ENCODE results near the gene STK16. TPM values are rescaled to one million over a fixed set of nuclear protein-coding genes. Genes with fewer than 3 reads are reported as not detected.

The STK16 gene
- total and polyA plus RNA-seq, 2 of the 13 experiments (the other 11 are each of a cell fraction or from before 2014, with no cell fraction given): 28.0 to 50.9 TPM

DNA sequence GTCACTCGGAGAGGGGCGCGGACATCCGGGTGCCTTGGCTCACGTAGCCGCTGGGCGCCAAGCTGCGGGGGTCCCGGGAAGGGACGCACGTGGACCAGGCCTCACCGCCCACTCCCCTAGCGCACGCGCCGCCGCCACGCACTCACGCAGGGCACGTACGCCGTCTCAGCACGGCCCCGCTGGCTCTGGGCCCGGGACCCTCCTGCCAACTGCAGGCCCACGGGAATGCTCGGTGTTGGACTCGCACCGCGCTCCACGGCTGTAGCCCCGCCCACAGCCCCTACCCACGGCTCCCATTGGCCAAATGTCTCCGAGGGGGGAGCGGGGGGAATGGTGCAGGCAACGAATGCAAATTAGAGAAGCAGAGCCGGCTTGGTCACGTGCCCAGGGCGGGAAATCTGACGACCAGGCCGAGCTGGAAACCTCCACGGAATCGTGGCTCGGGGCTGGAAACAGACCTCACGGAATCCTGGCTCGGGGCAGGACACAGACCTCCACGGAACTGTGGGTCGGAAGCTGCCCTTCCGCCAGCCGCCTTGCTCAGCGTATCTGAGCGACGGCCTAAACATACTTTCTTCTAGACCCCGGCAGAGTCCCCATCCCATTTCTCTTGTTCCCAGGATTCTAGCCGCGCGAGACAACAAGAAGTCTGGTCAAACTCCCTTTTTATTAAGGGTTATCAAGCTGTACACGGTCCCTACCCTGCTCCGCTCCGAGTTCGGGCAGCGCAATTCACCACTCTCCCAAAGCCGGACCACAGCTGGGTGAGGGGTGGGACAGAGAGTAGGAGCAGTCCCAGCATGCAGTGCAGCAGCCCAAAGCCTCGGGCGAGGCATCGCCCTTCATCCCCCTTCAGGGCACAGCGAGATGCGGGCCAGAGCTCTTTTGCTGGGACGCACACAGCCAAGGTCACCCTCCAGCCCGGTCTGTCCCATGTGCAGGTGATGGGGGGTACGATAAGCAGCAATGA is 26.3 kb upstream of the STK16 start, which contains the start of gene ABCB6 (continued):
- peak; percentile 93 for TF ChIP-seq CBFB (CRISPR knock-in tag; IDR thresholded peaks at IDR 0.05)
- TF ChIP-seq ATF1 (CRISPR knock-in tag; IDR thresholded peaks at IDR 0.05): no peak
- TF ChIP-seq RXRB (CRISPR knock-in tag; IDR thresholded peaks at IDR 0.05; ENCODE audit: borderline replicate concordance): peak; percentile 66; the same call in 1 of the 2 replicates
- TF ChIP-seq SMYD3 (CRISPR knock-in tag; IDR thresholded peaks at IDR 0.05): peak; percentile 97
- 0 out of 2 replicates have a peak, but pooled peaks have one; percentile 79 for TF ChIP-seq ZNF484 (CRISPR knock-in tag; IDR thresholded peaks at IDR 0.05; ENCODE audit: borderline replicate concordance, low read depth)
- TF ChIP-seq ZNF605 (CRISPR knock-in tag; IDR thresholded peaks at IDR 0.05): peak; percentile 82; the same call in 1 of the 2 replicates
- peak; percentile 83; the same call in 1 of the 2 replicates for TF ChIP-seq SIN3A (IDR thresholded peaks at IDR 0.05; ENCODE audit: borderline replicate concordance, low read depth, low read length)
- TF ChIP-seq, protein P1, sequence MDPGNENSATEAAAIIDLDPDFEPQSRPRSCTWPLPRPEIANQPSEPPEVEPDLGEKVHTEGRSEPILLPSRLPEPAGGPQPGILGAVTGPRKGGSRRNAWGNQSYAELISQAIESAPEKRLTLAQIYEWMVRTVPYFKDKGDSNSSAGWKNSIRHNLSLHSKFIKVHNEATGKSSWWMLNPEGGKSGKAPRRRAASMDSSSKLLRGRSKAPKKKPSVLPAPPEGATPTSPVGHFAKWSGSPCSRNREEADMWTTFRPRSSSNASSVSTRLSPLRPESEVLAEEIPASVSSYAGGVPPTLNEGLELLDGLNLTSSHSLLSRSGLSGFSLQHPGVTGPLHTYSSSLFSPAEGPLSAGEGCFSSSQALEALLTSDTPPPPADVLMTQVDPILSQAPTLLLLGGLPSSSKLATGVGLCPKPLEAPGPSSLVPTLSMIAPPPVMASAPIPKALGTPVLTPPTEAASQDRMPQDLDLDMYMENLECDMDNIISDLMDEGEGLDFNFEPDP (CRISPR knock-in tag; conservative IDR thresholded peaks at IDR 0.05): peak; percentile 99
- TF ChIP-seq, protein P2, sequence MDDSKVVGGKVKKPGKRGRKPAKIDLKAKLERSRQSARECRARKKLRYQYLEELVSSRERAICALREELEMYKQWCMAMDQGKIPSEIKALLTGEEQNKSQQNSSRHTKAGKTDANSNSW (CRISPR knock-in tag; IDR thresholded peaks at IDR 0.05; ENCODE audit: borderline replicate concordance): no peak
- TF ChIP-seq SP1 (IDR thresholded peaks at IDR 0.05): no peak
- TF ChIP-seq SP1 (CRISPR knock-in tag; IDR thresholded peaks at IDR 0.05): peak; percentile 95
- TF ChIP-seq JUND (CRISPR knock-in tag; IDR thresholded peaks at IDR 0.05): no peak
- no peak for TF ChIP-seq KDM6A (CRISPR knock-in tag; IDR thresholded peaks at IDR 0.05; ENCODE audit: low read depth)
- TF ChIP-seq, protein P3, sequence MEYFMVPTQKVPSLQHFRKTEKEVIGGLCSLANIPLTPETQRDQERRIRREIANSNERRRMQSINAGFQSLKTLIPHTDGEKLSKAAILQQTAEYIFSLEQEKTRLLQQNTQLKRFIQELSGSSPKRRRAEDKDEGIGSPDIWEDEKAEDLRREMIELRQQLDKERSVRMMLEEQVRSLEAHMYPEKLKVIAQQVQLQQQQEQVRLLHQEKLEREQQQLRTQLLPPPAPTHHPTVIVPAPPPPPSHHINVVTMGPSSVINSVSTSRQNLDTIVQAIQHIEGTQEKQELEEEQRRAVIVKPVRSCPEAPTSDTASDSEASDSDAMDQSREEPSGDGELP (IDR thresholded peaks at IDR 0.05; ENCODE audit: borderline replicate concordance, low read depth): 0 out of 2 replicates have a peak, but pooled peaks have one; percentile 11
- peak; percentile 73; the same call in 1 of the 2 replicates for TF ChIP-seq ZNF569 (CRISPR knock-in tag; IDR thresholded peaks at IDR 0.05; ENCODE audit: borderline replicate concordance)
- no peak for TF ChIP-seq PLRG1 (conservative IDR thresholded peaks at IDR 0.05)
- TF ChIP-seq HDAC2 (CRISPR knock-in tag; IDR thresholded peaks at IDR 0.05): peak; percentile 91
- TF ChIP-seq POLR2A (IDR thresholded peaks at IDR 0.05; ENCODE audit: insufficient read depth in 1 of 2, low read depth in 2 of 2, low read length in 2 of 2): peak in 1 of 2 experiments; percentile 94; a peak in 2 of 4 replicates
- no peak for TF ChIP-seq MBNL3 (CRISPR knock-in tag; conservative IDR thresholded peaks at IDR 0.05)
- no peak for TF ChIP-seq ZNF530 (CRISPR knock-in tag; IDR thresholded peaks at IDR 0.05; ENCODE audit: low read depth)
- no peak for TF ChIP-seq ZNF207 (IDR thresholded peaks at IDR 0.05; ENCODE audit: borderline replicate concordance)
- TF ChIP-seq DNMT1 (CRISPR knock-in tag; IDR thresholded peaks at IDR 0.05): peak; percentile 91
- no peak for TF ChIP-seq ZFAT (CRISPR knock-in tag; conservative IDR thresholded peaks at IDR 0.05)
- TF ChIP-seq, protein P4, sequence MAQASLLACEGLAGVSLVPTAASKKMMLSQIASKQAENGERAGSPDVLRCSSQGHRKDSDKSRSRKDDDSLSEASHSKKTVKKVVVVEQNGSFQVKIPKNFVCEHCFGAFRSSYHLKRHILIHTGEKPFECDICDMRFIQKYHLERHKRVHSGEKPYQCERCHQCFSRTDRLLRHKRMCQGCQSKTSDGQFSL (CRISPR knock-in tag; IDR thresholded peaks at IDR 0.05): no peak; the same call in 1 of the 2 replicates
- TF ChIP-seq ZNF556 (CRISPR knock-in tag; IDR thresholded peaks at IDR 0.05; ENCODE audit: borderline replicate concordance): peak; percentile 74; the same call in 1 of the 2 replicates
- TF ChIP-seq ZNF460 (CRISPR knock-in tag; IDR thresholded peaks at IDR 0.05; ENCODE audit: borderline replicate concordance): no peak
- no peak for TF ChIP-seq ZNF615 (CRISPR knock-in tag; IDR thresholded peaks at IDR 0.05; ENCODE audit: borderline replicate concordance)
- peak; percentile 65 for TF ChIP-seq HOXD1 (CRISPR knock-in tag; IDR thresholded peaks at IDR 0.05)
- no peak for TF ChIP-seq NCOA5 (CRISPR knock-in tag; IDR thresholded peaks at IDR 0.05)
